HK-2 (cell line): ENCODE data around the gene SEZ6L2.

Experiments used
- DNase-seq: peaks from one replicate; pipeline ENCODE4 v3.0.0-alpha.2; 2018; ENCODE audit not compliant: unreplicated experiment

SEZ6L2 gene

GRCh38 chr16:29825145-29826044 is 74.0 kb downstream of the SEZ6L2 start:
- DNase-seq = peak; percentile 41

GRCh38 chr16:29824589-29825144 is 74.7 kb downstream of the SEZ6L2 start:
- DNase-seq = no peak

GRCh38 chr16:29821643-29822115 is 77.7 kb downstream of the SEZ6L2 start:
- peak; percentile 61 for DNase-seq
